ENCODE results near the gene TMEM126A.
"Not testable (repeated sequence)": the region's sequence is repeated elsewhere in the genome, so short reads cannot be mapped to it uniquely, and the experiment has no call there.

- not testable (repeated sequence) for TF ChIP-seq EZH2phosphoT487 (IDR thresholded peaks at IDR 0.05; ENCODE audit: insufficient read depth, low read depth); EZH2 (IDR thresholded peaks at IDR 0.05; ENCODE audit: insufficient read depth, poor library complexity, severe bottlenecking)
Measured at GRCh38 chr11:85654343-85654742, 6.6 kb downstream of the TMEM126A start.

Measured in GM23248 (cell line).